ENCODE measurements around the gene DCD. TPM values are rescaled to one million over a fixed set of nuclear protein-coding genes. Genes with fewer than 3 reads are reported as not detected.
A peak's percentile ranks its signal among the peaks of the same experiment; 100 is the strongest.

Gene DCD
- total and polyA plus RNA-seq, 2 donors from 2014 or later = not detected

- peak overlapping the region; percentile 58 to 72 for H3K27ac ChIP-seq (ENCODE audit: low read depth in 2 of 2, low read length in 2 of 2)
- intact Hi-C loops (cut with DNase I) = no loop called here
Measured at GRCh38 chr12:54684636-54685630, 36.8 kb upstream of the DCD start.

GRCh38 chr12:54683398-54683797 is 35.2 kb upstream of the DCD start:
- H3K36me3 ChIP-seq (ENCODE audit: control insufficient read depth in 2 of 3, insufficient read depth in 3 of 3, low read length in 3 of 3) = no peaks in the 10 kb centered on the region
- no peaks in the 10 kb centered on the region for H3K9me3 ChIP-seq (ENCODE audit: control insufficient read depth in 2 of 3, insufficient read depth in 1 of 3, low read length in 3 of 3)
- no peak overlapping the region for H3K9ac ChIP-seq (ENCODE audit: low read length in 3 of 3)
- H3K27me3 ChIP-seq (ENCODE audit: control insufficient read depth, insufficient read depth, low read length) = no peaks in the 10 kb centered on the region
- FAIRE-seq = no peak
- intact Hi-C loops (cut with DNase I) = no loop called here
- H3K27ac ChIP-seq (ENCODE audit: low read depth in 2 of 2, low read length in 2 of 2) = no peak overlapping the region
- peak in 3 of 5 donors; percentile 31 to 78 (median 64) for DNase-seq
- peaks cover 0 to 2% (median 0%) of the 10 kb centered on the region in 3 donors for H3K4me1 ChIP-seq (ENCODE audit: control insufficient read depth in 2 of 3, insufficient read depth in 2 of 3, low read depth in 1 of 3, low read length in 3 of 3)
- TF ChIP-seq CTCF (IDR thresholded peaks at IDR 0.05; ENCODE audit: borderline replicate concordance, extremely low read depth, insufficient read depth) = no peak
- no peak overlapping the region for H3K4me3 ChIP-seq (ENCODE audit: low read length in 3 of 3)

More at GRCh38 chr12:54684636-54685630, 36.8 kb upstream of the DCD start:
- Histone ChIP-seq H3K9ac (ENCODE audit: low read length in 3 of 3) (peak overlapping the region in 1 of 3 donors; percentile 24), H3K27me3 (ENCODE audit: control insufficient read depth, insufficient read depth, low read length) (no peaks in the 10 kb centered on the region), H3K9me3 (ENCODE audit: control insufficient read depth in 2 of 3, insufficient read depth in 1 of 3, low read length in 3 of 3) (no peaks in the 10 kb centered on the region), H3K36me3 (ENCODE audit: control insufficient read depth in 2 of 3, insufficient read depth in 3 of 3, low read length in 3 of 3) (no peaks in the 10 kb centered on the region), H3K4me1 (ENCODE audit: control insufficient read depth in 2 of 3, insufficient read depth in 2 of 3, low read depth in 1 of 3, low read length in 3 of 3) (peaks cover 0 to 2% (median 0%) of the 10 kb centered on the region in 3 donors), H3K4me3 (ENCODE audit: low read length in 3 of 3) (no peak overlapping the region)
- no peak for FAIRE-seq
- TF ChIP-seq CTCF (IDR thresholded peaks at IDR 0.05; ENCODE audit: borderline replicate concordance, extremely low read depth, insufficient read depth) = no peak
- DNase-seq = no peak

GRCh38 chr12:54682674-54683073 is 34.5 kb upstream of the DCD start:
- TF ChIP-seq CTCF (IDR thresholded peaks at IDR 0.05; ENCODE audit: borderline replicate concordance, extremely low read depth, insufficient read depth) = no peak
- Histone ChIP-seq H3K9ac (ENCODE audit: low read length in 3 of 3) (no peak overlapping the region), H3K9me3 (ENCODE audit: control insufficient read depth in 2 of 3, insufficient read depth in 1 of 3, low read length in 3 of 3) (no peaks in the 10 kb centered on the region), H3K27me3 (ENCODE audit: control insufficient read depth, insufficient read depth, low read length) (no peaks in the 10 kb centered on the region), H3K4me3 (ENCODE audit: low read length in 3 of 3) (no peak overlapping the region), H3K4me1 (ENCODE audit: control insufficient read depth in 2 of 3, insufficient read depth in 2 of 3, low read depth in 1 of 3, low read length in 3 of 3) (peaks cover 0 to 2% (median 0%) of the 10 kb centered on the region in 3 donors), H3K36me3 (ENCODE audit: control insufficient read depth in 2 of 3, insufficient read depth in 3 of 3, low read length in 3 of 3) (no peaks in the 10 kb centered on the region), H3K27ac (ENCODE audit: low read depth in 2 of 2, low read length in 2 of 2) (no peak overlapping the region)
- DNase-seq = no peak
- intact Hi-C loops (cut with DNase I) = no loop called here
- no peak for FAIRE-seq
